T follicular helper cell (primary cell): ENCODE data around the gene RCCD1.
"Not testable (repeated sequence)": the region's sequence is repeated elsewhere in the genome, so short reads cannot be mapped to it uniquely, and the experiment has no call there.

Experiments used
- DNase-seq: peaks from one replicate; pipeline ENCODE4 v3.0.0-alpha.2; 2020; ENCODE audit warnings: low read depth

The RCCD1 gene

GRCh38 chr15:90918034-90918788 is 36.5 kb upstream of the RCCD1 start:
- DNase-seq = no peak

GRCh38 chr15:90918835-90919234 is 35.8 kb upstream of the RCCD1 start:
- no peak for DNase-seq

- no peak for DNase-seq
Observed at GRCh38 chr15:90921887-90922286, 32.8 kb upstream of the RCCD1 start.

- not testable (repeated sequence) for DNase-seq
Observed at GRCh38 chr15:90922712-90923322, 31.9 kb upstream of the RCCD1 start.

- DNase-seq = no peak
Observed at GRCh38 chr15:90924375-90924774, 30.3 kb upstream of the RCCD1 start.

- not testable (repeated sequence) for DNase-seq
Observed at GRCh38 chr15:90926766-90927165, 27.9 kb upstream of the RCCD1 start.

- not testable (repeated sequence) for DNase-seq
Observed at GRCh38 chr15:90928106-90928505, 26.6 kb upstream of the RCCD1 start.

GRCh38 chr15:90929246-90930019 is 25.3 kb upstream of the RCCD1 start:
- no peak for DNase-seq

GRCh38 chr15:90930861-90931574 is 23.7 kb upstream of the RCCD1 start:
- no peak for DNase-seq

- no peak for DNase-seq
Observed at GRCh38 chr15:90931575-90931827, 23.2 kb upstream of the RCCD1 start.

- peak; percentile 81 for DNase-seq
Observed at GRCh38 chr15:90931828-90932659, 22.6 kb upstream of the RCCD1 start, which contains the start of gene HDDC3. TSS of gene HDDC3 (minus strand) at chr15:90932549. CDS start at chr15:90932540, 9 bp downstream.

GRCh38 chr15:90932660-90932991 is 22.1 kb upstream of the RCCD1 start:
- DNase-seq = no peak

- DNase-seq = no peak
Observed at GRCh38 chr15:90933301-90933700, 21.4 kb upstream of the RCCD1 start.

GRCh38 chr15:90934256-90934948 is 20.3 kb upstream of the RCCD1 start:
- DNase-seq = peak; percentile 76

GRCh38 chr15:90934949-90935751 is 19.5 kb upstream of the RCCD1 start, which contains the start of gene UNC45A:
TSS of gene UNC45A (plus strand) at chr15:90935285. CDS start at chr15:90935325, 40 bp downstream.
- peak; percentile 95 for DNase-seq

GRCh38 chr15:90936823-90937222 is 17.9 kb upstream of the RCCD1 start:
- DNase-seq = no peak

GRCh38 chr15:90938261-90938660 is 16.4 kb upstream of the RCCD1 start:
- no peak for DNase-seq

GRCh38 chr15:90939756-90940155 is 14.9 kb upstream of the RCCD1 start:
- no peak for DNase-seq

GRCh38 chr15:90941038-90941437 is 13.6 kb upstream of the RCCD1 start:
- DNase-seq = no peak
